Liver (tissue), 9 donors: Measurements from ENCODE around the gene ZNF398. TPM values are rescaled to one million over a fixed set of nuclear protein-coding genes. Genes with fewer than 3 reads are reported as not detected.

Experiments
- DNase-seq: peaks from one replicate; pipeline ENCODE4 v3.0.0-alpha.2; 2017; ENCODE audit warnings: low spot score
- H3K27ac ChIP-seq, 2 donors: one replicate each; pipeline ENCODE4 v1.7.0; 2013; ENCODE audit warnings: inconsistent platforms in 2 of 2, low read length in 2 of 2, control low read depth in 1 of 2, low read depth in 1 of 2, mild to moderate bottlenecking in 1 of 2
- H3K27me3 ChIP-seq, 4 donors: one replicate each; pipeline versions ENCODE4 v1.6.1 to v1.7.0; 2013; ENCODE audit warnings: low read length in 3 of 4, inconsistent platforms in 1 of 4, mild to moderate bottlenecking in 1 of 4, moderate library complexity in 1 of 4; ENCODE audit not compliant: control insufficient read depth in 4 of 4, insufficient read depth in 4 of 4
- H3K36me3 ChIP-seq, 4 donors: one replicate each; pipeline versions ENCODE4 v1.6.1 to v1.7.0; 2013; ENCODE audit warnings: low read length in 3 of 4, mild to moderate bottlenecking in 3 of 4, low read depth in 1 of 4, moderate library complexity in 1 of 4; ENCODE audit not compliant: control insufficient read depth in 4 of 4, insufficient read depth in 3 of 4
- H3K4me1 ChIP-seq, 4 donors: one replicate each; pipeline versions ENCODE4 v1.6.1 to v1.7.0; 2013; ENCODE audit warnings: low read length in 3 of 4, mild to moderate bottlenecking in 3 of 4, moderate library complexity in 1 of 4; ENCODE audit not compliant: control insufficient read depth in 4 of 4, insufficient read depth in 4 of 4
- H3K4me3 ChIP-seq, 3 donors: one replicate each; pipeline versions ENCODE4 v1.6.1 to v1.7.0; 2013; ENCODE audit warnings: low read length in 3 of 3, control low read depth in 1 of 3, low read depth in 1 of 3, mild to moderate bottlenecking in 1 of 3
- H3K9ac ChIP-seq, 2 donors: one replicate each; pipeline ENCODE4 v1.7.0; 2013; ENCODE audit warnings: low read length in 2 of 2, mild to moderate bottlenecking in 2 of 2, moderate library complexity in 2 of 2, control low read depth in 1 of 2, low read depth in 1 of 2
- H3K9me3 ChIP-seq, 4 donors: one replicate each; pipeline versions ENCODE4 v1.6.1 to v1.7.0; 2013; ENCODE audit warnings: low read length in 3 of 4; ENCODE audit not compliant: control insufficient read depth in 4 of 4
- FOXA1 ChIP-seq: IDR thresholded peaks from 2 replicates; pipeline ENCODE4 v1.6.1; 2016; ENCODE audit warnings: antibody characterized with exemption
- FOXA2 ChIP-seq: IDR thresholded peaks from 2 replicates; pipeline ENCODE4 v1.6.1; 2016; ENCODE audit warnings: antibody characterized with exemption
- GABPA ChIP-seq, 2 donors: IDR thresholded peaks in 1 of 2; conservative IDR thresholded peaks in 1 of 2; 2 replicates each; pipeline ENCODE4 v1.6.1; 2016; ENCODE audit warnings: antibody characterized with exemption in 2 of 2, mild to moderate bottlenecking in 1 of 2, moderate library complexity in 1 of 2
- HNF4A ChIP-seq, 2 donors: conservative IDR thresholded peaks; 2 replicates each; pipeline ENCODE4 v1.6.1; 2016; ENCODE audit warnings: antibody characterized with exemption in 2 of 2, mild to moderate bottlenecking in 2 of 2
- HNF4G ChIP-seq: IDR thresholded peaks from 2 replicates; pipeline ENCODE4 v1.6.1; 2016; ENCODE audit warnings: antibody characterized with exemption
- JUND ChIP-seq, 2 donors: IDR thresholded peaks; 2 replicates each; pipeline ENCODE4 v1.6.1; 2016; ENCODE audit warnings: antibody characterized with exemption in 2 of 2
- MAX ChIP-seq: IDR thresholded peaks from 2 replicates; pipeline ENCODE4 v1.6.1; 2016; ENCODE audit warnings: antibody characterized with exemption
- NR2F2 ChIP-seq: IDR thresholded peaks from 2 replicates; pipeline ENCODE4 v1.6.1; 2016; ENCODE audit warnings: antibody characterized with exemption
- RAD21 ChIP-seq, 2 donors: IDR thresholded peaks; 2 replicates each; pipeline ENCODE4 v1.6.1; 2016; ENCODE audit warnings: antibody characterized with exemption in 2 of 2, mild to moderate bottlenecking in 2 of 2
- RXRA ChIP-seq, 2 donors: IDR thresholded peaks; 2 replicates each; pipeline ENCODE4 v1.6.1; 2017 to 2018; ENCODE audit warnings: antibody characterized with exemption in 2 of 2, mild to moderate bottlenecking in 1 of 2
- SP1 ChIP-seq: IDR thresholded peaks from 2 replicates; pipeline ENCODE4 v1.6.1; 2018; ENCODE audit warnings: antibody characterized with exemption, mild to moderate bottlenecking
- TAF1 ChIP-seq: conservative IDR thresholded peaks from 2 replicates; pipeline ENCODE4 v1.6.1; 2016; ENCODE audit warnings: antibody characterized with exemption, mild to moderate bottlenecking
- YY1 ChIP-seq: IDR thresholded peaks from 2 replicates; pipeline ENCODE4 v1.6.1; 2016; ENCODE audit warnings: antibody characterized with exemption, mild to moderate bottlenecking
- WGBS: extraction: QIAGEN DNeasy Blood & Tissue Kit; methylation state at CpG from one replicate; pipeline ENCODE4 v1.1.7; 2013; 5-methylcytosine and 5-hydroxymethylcytosine counted together
- polyA plus RNA-seq, 2 donors: library from polyadenylated mRNA; stranded (reverse) in 1 of 2; unstranded in 1 of 2; fragments of 200-250 nt in 1 of 2; fragments of >200 nt in 1 of 2; fragmentation: Nextera tagmentation in 1 of 2; extraction: Ambion mirVana in 1 of 2; gene quantifications; one replicate each; pipeline versions ENCODE4 v1.2.1 to v1.2.3, GENCODE V29; 2013 to 2015
- total RNA-seq, 2 donors: library from RNA; depleted of rRNA; stranded (reverse); fragments of >200 nt; gene quantifications; one replicate each; pipeline ENCODE4 v1.2.3, GENCODE V29; 2014
- TF ChIP-seq, protein P1 (sequence below): IDR thresholded peaks from 2 replicates; pipeline ENCODE4 v1.6.1; 2016; ENCODE audit warnings: antibody characterized with exemption
- TF ChIP-seq, protein P2 (sequence below): fragments of 150-350 bp; IDR thresholded peaks from 2 replicates; pipeline ENCODE4 v1.5.1; 2017; ENCODE audit warnings: improper control_type of control experiment, low read depth, low read length; ENCODE audit not compliant: missing input control
- TF ChIP-seq, protein P3 (sequence below): IDR thresholded peaks from 2 replicates; pipeline ENCODE4 v1.6.1; 2016; ENCODE audit warnings: antibody characterized with exemption, mild to moderate bottlenecking
- donor health status: healthy.
- donor health status: healthy.
- donor health status: healthy.
- donor health status: healthy.
- donor health status: healthy.

Gene ZNF398
- total and polyA plus RNA-seq, 4 donors: 1.5 to 7.8 (median 4.5) TPM

DNA sequence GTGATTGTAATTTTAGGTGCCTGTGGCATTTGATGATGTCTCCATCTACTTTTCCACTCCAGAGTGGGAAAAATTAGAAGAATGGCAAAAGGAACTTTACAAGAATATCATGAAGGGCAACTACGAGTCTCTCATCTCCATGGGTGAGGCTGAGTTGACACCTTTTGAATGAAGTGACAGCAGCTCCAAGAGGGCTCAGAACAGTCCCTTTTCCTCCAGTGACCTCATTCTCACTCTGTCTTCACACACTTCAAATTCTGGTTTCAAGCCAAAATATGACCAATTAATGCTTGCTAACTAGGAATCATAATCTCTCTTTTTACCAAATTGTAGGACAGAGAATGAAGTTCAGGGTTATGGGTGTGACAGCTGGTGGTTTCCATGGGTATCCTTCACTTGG, 18.9 kb downstream of the ZNF398 start:
- 85% methylated on average over 1 of the region's 1 CpG for WGBS
- Histone ChIP-seq H3K4me1 (no peaks in the 10 kb centered on the region), H3K9me3 (no peaks in the 10 kb centered on the region), H3K27ac (no peak overlapping the region), H3K9ac (no peak overlapping the region), H3K4me3 (no peak overlapping the region), H3K36me3 (peaks cover 13 to 49% (median 39%) of the 10 kb centered on the region in 4 donors), H3K27me3 (no peaks in the 10 kb centered on the region)
- no peak for TF ChIP-seq FOXA1
- no peak for DNase-seq

GRCh38 chr7:149166630-149167352, 19.5 kb downstream of the ZNF398 start:
- H3K27me3 ChIP-seq: no peaks in the 10 kb centered on the region
- no peak overlapping the region for H3K9ac ChIP-seq
- peaks cover 13 to 49% (median 37%) of the 10 kb centered on the region in 4 donors for H3K36me3 ChIP-seq
- DNase-seq: no peak
- H3K4me3 ChIP-seq: no peak overlapping the region
- no peaks in the 10 kb centered on the region for H3K4me1 ChIP-seq
- TF ChIP-seq, protein P1, sequence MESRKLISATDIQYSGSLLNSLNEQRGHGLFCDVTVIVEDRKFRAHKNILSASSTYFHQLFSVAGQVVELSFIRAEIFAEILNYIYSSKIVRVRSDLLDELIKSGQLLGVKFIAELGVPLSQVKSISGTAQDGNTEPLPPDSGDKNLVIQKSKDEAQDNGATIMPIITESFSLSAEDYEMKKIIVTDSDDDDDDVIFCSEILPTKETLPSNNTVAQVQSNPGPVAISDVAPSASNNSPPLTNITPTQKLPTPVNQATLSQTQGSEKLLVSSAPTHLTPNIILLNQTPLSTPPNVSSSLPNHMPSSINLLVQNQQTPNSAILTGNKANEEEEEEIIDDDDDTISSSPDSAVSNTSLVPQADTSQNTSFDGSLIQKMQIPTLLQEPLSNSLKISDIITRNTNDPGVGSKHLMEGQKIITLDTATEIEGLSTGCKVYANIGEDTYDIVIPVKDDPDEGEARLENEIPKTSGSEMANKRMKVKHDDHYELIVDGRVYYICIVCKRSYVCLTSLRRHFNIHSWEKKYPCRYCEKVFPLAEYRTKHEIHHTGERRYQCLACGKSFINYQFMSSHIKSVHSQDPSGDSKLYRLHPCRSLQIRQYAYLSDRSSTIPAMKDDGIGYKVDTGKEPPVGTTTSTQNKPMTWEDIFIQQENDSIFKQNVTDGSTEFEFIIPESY: no peak
- H3K27ac ChIP-seq: no peak overlapping the region
- no peaks in the 10 kb centered on the region for H3K9me3 ChIP-seq

GRCh38 chr7:149171892-149172533, 24.8 kb downstream of the ZNF398 start:
- H3K9ac ChIP-seq: no peak overlapping the region
- H3K36me3 ChIP-seq: peaks cover 9 to 41% (median 28%) of the 10 kb centered on the region in 4 donors
- H3K9me3 ChIP-seq: no peaks in the 10 kb centered on the region

More at GRCh38 chr7:149171892-149172533, 24.8 kb downstream of the ZNF398 start:
- H3K4me3 ChIP-seq: no peak overlapping the region
- WGBS: 82% methylated on average over 9 of the region's 9 CpGs
- no peaks in the 10 kb centered on the region for H3K4me1 ChIP-seq
- H3K27ac ChIP-seq: no peak overlapping the region
- TF ChIP-seq, protein P2, sequence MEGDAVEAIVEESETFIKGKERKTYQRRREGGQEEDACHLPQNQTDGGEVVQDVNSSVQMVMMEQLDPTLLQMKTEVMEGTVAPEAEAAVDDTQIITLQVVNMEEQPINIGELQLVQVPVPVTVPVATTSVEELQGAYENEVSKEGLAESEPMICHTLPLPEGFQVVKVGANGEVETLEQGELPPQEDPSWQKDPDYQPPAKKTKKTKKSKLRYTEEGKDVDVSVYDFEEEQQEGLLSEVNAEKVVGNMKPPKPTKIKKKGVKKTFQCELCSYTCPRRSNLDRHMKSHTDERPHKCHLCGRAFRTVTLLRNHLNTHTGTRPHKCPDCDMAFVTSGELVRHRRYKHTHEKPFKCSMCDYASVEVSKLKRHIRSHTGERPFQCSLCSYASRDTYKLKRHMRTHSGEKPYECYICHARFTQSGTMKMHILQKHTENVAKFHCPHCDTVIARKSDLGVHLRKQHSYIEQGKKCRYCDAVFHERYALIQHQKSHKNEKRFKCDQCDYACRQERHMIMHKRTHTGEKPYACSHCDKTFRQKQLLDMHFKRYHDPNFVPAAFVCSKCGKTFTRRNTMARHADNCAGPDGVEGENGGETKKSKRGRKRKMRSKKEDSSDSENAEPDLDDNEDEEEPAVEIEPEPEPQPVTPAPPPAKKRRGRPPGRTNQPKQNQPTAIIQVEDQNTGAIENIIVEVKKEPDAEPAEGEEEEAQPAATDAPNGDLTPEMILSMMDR: no peak
- TF ChIP-seq FOXA2: no peak
- TF ChIP-seq, protein P1: no peak
- no peak for TF ChIP-seq HNF4G
- TF ChIP-seq NR2F2: no peak
- no peak for TF ChIP-seq SP1
- TF ChIP-seq, protein P3, sequence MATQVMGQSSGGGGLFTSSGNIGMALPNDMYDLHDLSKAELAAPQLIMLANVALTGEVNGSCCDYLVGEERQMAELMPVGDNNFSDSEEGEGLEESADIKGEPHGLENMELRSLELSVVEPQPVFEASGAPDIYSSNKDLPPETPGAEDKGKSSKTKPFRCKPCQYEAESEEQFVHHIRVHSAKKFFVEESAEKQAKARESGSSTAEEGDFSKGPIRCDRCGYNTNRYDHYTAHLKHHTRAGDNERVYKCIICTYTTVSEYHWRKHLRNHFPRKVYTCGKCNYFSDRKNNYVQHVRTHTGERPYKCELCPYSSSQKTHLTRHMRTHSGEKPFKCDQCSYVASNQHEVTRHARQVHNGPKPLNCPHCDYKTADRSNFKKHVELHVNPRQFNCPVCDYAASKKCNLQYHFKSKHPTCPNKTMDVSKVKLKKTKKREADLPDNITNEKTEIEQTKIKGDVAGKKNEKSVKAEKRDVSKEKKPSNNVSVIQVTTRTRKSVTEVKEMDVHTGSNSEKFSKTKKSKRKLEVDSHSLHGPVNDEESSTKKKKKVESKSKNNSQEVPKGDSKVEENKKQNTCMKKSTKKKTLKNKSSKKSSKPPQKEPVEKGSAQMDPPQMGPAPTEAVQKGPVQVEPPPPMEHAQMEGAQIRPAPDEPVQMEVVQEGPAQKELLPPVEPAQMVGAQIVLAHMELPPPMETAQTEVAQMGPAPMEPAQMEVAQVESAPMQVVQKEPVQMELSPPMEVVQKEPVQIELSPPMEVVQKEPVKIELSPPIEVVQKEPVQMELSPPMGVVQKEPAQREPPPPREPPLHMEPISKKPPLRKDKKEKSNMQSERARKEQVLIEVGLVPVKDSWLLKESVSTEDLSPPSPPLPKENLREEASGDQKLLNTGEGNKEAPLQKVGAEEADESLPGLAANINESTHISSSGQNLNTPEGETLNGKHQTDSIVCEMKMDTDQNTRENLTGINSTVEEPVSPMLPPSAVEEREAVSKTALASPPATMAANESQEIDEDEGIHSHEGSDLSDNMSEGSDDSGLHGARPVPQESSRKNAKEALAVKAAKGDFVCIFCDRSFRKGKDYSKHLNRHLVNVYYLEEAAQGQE: no peak
- no peak for TF ChIP-seq RAD21 (IDR thresholded peaks at IDR 0.05)
- TF ChIP-seq MAX: no peak
- no peak for TF ChIP-seq GABPA (IDR thresholded peaks at IDR 0.05 in 1 of 2, conservative IDR thresholded peaks at IDR 0.05 in 1 of 2)
- no peak for TF ChIP-seq TAF1
- no peak for TF ChIP-seq HNF4A (conservative IDR thresholded peaks at IDR 0.05)
- no peak for TF ChIP-seq JUND (IDR thresholded peaks at IDR 0.05)
- no peak for TF ChIP-seq RXRA (IDR thresholded peaks at IDR 0.05)
- TF ChIP-seq FOXA1: no peak
- TF ChIP-seq YY1: no peak
- no peak for DNase-seq
- H3K27me3 ChIP-seq: no peaks in the 10 kb centered on the region
